Endodermal cell (in vitro differentiated cells): ENCODE data around the gene ZP3. TPM values are rescaled to one million over a fixed set of nuclear protein-coding genes. Genes with fewer than 3 reads are reported as not detected.
A peak's percentile ranks its signal among the peaks of the same experiment; 100 is the strongest.
"Not testable (repeated sequence)": the region's sequence is repeated elsewhere in the genome, so short reads cannot be mapped to it uniquely, and the experiment has no call there.

Experiments used
- DNase-seq: peaks from one replicate; pipeline ENCODE4 v3.0.0-alpha.2; 2017
- H3K27ac ChIP-seq: 2 replicates; pipeline ENCODE4 v1.5.1; 2013; ENCODE audit warnings: mild to moderate bottlenecking, low read depth, low read length, moderate library complexity
- H3K27me3 ChIP-seq: 2 replicates; pipeline ENCODE4 v1.6.1; 2013; ENCODE audit warnings: mild to moderate bottlenecking, low read length, moderate library complexity; ENCODE audit not compliant: insufficient read depth, control insufficient read depth, poor library complexity, severe bottlenecking
- H3K36me3 ChIP-seq: 2 replicates; pipeline ENCODE4 v1.7.0; 2013; ENCODE audit warnings: mild to moderate bottlenecking, low read length, moderate library complexity; ENCODE audit not compliant: control insufficient read depth, insufficient read depth
- H3K4me1 ChIP-seq: one replicate; pipeline ENCODE4 v1.7.0; 2013; ENCODE audit warnings: low read length; ENCODE audit not compliant: control insufficient read depth, insufficient read depth
- H3K4me3 ChIP-seq: 2 replicates; pipeline ENCODE4 v1.5.1; 2013; ENCODE audit warnings: mild to moderate bottlenecking, low read length, moderate library complexity
- H3K9ac ChIP-seq: 2 replicates; pipeline ENCODE4 v1.6.1; 2013; ENCODE audit warnings: mild to moderate bottlenecking, low read length, moderate library complexity; ENCODE audit not compliant: poor library complexity, severe bottlenecking; ENCODE audit errors: extremely low read depth
- H3K9me3 ChIP-seq: 2 replicates; pipeline ENCODE4 v1.6.1; 2013; ENCODE audit warnings: mild to moderate bottlenecking, low read length, moderate library complexity; ENCODE audit not compliant: control insufficient read depth
- H3K27ac Mint-ChIP-seq: 2 replicates; pipeline ENCODE4 v1.8.0; 2020; ENCODE audit warnings: mixed read lengths
- H3K27me3 Mint-ChIP-seq: 2 replicates; pipeline ENCODE4 v1.8.0; 2021; ENCODE audit warnings: mild to moderate bottlenecking, mixed read lengths; ENCODE audit not compliant: insufficient read depth
- H3K36me3 Mint-ChIP-seq: 2 replicates; pipeline ENCODE4 v1.8.0; 2020; ENCODE audit warnings: low read depth, mixed read lengths
- H3K4me1 Mint-ChIP-seq: 2 replicates; pipeline ENCODE4 v1.8.0; 2020; ENCODE audit warnings: mixed read lengths
- H3K4me3 Mint-ChIP-seq: 2 replicates; pipeline ENCODE4 v1.8.0; 2020; ENCODE audit warnings: mild to moderate bottlenecking, moderate library complexity, mixed read lengths
- H3K9me3 Mint-ChIP-seq: 2 replicates; pipeline ENCODE4 v1.8.0; 2020; ENCODE audit warnings: mild to moderate bottlenecking, mixed read lengths
- WGBS, 2 experiments: methylation state at CpG; one replicate each; pipeline versions ENCODE4 v1.1.5 to v1.1.7; 2013; ENCODE audit warnings: missing lambda C conversion rate in 2 of 2, mixed read lengths in 1 of 2; ENCODE audit not compliant: insufficient coverage in 1 of 2, insufficient read length in 1 of 2; 5-methylcytosine and 5-hydroxymethylcytosine counted together
- total RNA-seq, 2 donors: library from RNA; stranded (reverse); fragmentation: NEBNext Ultra II Directional in 1 of 2; extraction: Animal tissue kit (Norgen Biotek cat#: 25700) in 1 of 2; gene quantifications; 2 replicates in 1 of 2; 3 replicates in 1 of 2; pipeline ENCODE4 v1.2.1, GENCODE V29; 2021
- TF ChIP-seq, protein P1 (sequence below): fragments of 200-600 bp; sonication (generic); conservative IDR thresholded peaks from 2 replicates; pipeline ENCODE4 v1.5.0; 2021; ENCODE audit warnings: antibody characterized with exemption, mild to moderate bottlenecking

ZP3 gene
- total RNA-seq, 2 donors from 2014 or later, result 0.53 to 2.3 TPM

GRCh38 chr7:76437873-76438272 is 13.1 kb downstream of the ZP3 start:
- not testable (repeated sequence) for H3K27ac ChIP-seq, H3K4me1 Mint-ChIP-seq, H3K27ac Mint-ChIP-seq, H3K4me3 Mint-ChIP-seq, H3K9me3 Mint-ChIP-seq, H3K27me3 ChIP-seq, H3K4me1 ChIP-seq, H3K4me3 ChIP-seq, H3K9ac ChIP-seq, H3K36me3 Mint-ChIP-seq, H3K27me3 Mint-ChIP-seq, H3K36me3 ChIP-seq, H3K9me3 ChIP-seq
- 40% methylated on average over 1 of the region's 2 CpGs; no CpG with 5 or more reads in 1 of the 2 experiments for WGBS, 2 experiments
- peak; percentile 94 for DNase-seq
- TF ChIP-seq, protein P1, sequence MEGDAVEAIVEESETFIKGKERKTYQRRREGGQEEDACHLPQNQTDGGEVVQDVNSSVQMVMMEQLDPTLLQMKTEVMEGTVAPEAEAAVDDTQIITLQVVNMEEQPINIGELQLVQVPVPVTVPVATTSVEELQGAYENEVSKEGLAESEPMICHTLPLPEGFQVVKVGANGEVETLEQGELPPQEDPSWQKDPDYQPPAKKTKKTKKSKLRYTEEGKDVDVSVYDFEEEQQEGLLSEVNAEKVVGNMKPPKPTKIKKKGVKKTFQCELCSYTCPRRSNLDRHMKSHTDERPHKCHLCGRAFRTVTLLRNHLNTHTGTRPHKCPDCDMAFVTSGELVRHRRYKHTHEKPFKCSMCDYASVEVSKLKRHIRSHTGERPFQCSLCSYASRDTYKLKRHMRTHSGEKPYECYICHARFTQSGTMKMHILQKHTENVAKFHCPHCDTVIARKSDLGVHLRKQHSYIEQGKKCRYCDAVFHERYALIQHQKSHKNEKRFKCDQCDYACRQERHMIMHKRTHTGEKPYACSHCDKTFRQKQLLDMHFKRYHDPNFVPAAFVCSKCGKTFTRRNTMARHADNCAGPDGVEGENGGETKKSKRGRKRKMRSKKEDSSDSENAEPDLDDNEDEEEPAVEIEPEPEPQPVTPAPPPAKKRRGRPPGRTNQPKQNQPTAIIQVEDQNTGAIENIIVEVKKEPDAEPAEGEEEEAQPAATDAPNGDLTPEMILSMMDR, result peak; percentile 82

GRCh38 chr7:76439120-76439888 is 14.6 kb downstream of the ZP3 start:
- 88% methylated on average over 1 of the region's 7 CpGs; no CpG with 5 or more reads in 1 of the 2 experiments for WGBS, 2 experiments

DNA sequence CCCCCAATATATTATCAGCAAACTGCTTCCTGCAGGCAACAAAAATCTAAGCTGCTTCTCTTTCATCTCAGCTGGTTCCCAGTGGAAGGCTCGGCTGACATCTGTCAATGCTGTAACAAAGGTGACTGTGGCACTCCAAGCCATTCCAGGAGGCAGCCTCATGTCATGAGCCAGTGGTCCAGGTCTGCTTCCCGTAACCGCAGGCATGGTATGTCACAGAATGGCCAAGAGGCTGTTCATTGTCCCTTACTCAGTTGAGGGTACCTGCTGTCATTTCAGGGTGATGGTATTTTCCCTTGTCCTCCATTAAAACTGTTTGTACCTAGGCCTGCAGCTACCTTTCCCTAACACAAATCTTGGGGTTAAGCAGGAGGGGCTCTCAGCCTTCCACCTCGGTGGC is 15.7 kb downstream of the ZP3 start:
- H3K9me3 ChIP-seq, H3K27ac ChIP-seq, H3K4me1 ChIP-seq, H3K27me3 ChIP-seq, H3K9me3 Mint-ChIP-seq, DNase-seq, H3K36me3 Mint-ChIP-seq, H3K4me3 ChIP-seq, H3K4me1 Mint-ChIP-seq, H3K36me3 ChIP-seq, H3K9ac ChIP-seq, H3K27me3 Mint-ChIP-seq, H3K27ac Mint-ChIP-seq, H3K4me3 Mint-ChIP-seq: not testable (repeated sequence)
- 86 to 89% methylated on average over 3 to 4 of the region's 4 CpGs for WGBS, 2 experiments

More at GRCh38 chr7:76439120-76439888, 14.6 kb downstream of the ZP3 start:
- not testable (repeated sequence) for H3K9me3 Mint-ChIP-seq, DNase-seq, H3K36me3 ChIP-seq, H3K27me3 ChIP-seq, H3K4me1 ChIP-seq, H3K4me1 Mint-ChIP-seq, H3K9ac ChIP-seq, H3K9me3 ChIP-seq, H3K4me3 Mint-ChIP-seq, H3K27ac Mint-ChIP-seq, H3K27me3 Mint-ChIP-seq, H3K27ac ChIP-seq, H3K36me3 Mint-ChIP-seq, H3K4me3 ChIP-seq

GRCh38 chr7:76441792-76442191 is 17.0 kb downstream of the ZP3 start:
- H3K9me3 Mint-ChIP-seq, DNase-seq, H3K27me3 ChIP-seq, H3K4me3 Mint-ChIP-seq, H3K9ac ChIP-seq, H3K27me3 Mint-ChIP-seq, H3K4me3 ChIP-seq, H3K4me1 Mint-ChIP-seq, H3K9me3 ChIP-seq, H3K36me3 ChIP-seq, H3K4me1 ChIP-seq, H3K27ac ChIP-seq, H3K36me3 Mint-ChIP-seq, H3K27ac Mint-ChIP-seq: not testable (repeated sequence)
- no CpG with 5 or more reads among the region's 10 CpGs for WGBS, 2 experiments

- H3K4me1 Mint-ChIP-seq, H3K27ac Mint-ChIP-seq, H3K36me3 Mint-ChIP-seq, H3K9me3 Mint-ChIP-seq, H3K27me3 Mint-ChIP-seq, H3K27me3 ChIP-seq, H3K36me3 ChIP-seq, H3K9ac ChIP-seq, H3K4me3 ChIP-seq, DNase-seq, H3K9me3 ChIP-seq, H3K4me1 ChIP-seq, H3K27ac ChIP-seq, H3K4me3 Mint-ChIP-seq: not testable (repeated sequence)
- 98% methylated on average over 2 of the region's 5 CpGs; no CpG with 5 or more reads in 1 of the 2 experiments for WGBS, 2 experiments
Measured at GRCh38 chr7:76442664-76443446, 18.1 kb downstream of the ZP3 start.

DNA sequence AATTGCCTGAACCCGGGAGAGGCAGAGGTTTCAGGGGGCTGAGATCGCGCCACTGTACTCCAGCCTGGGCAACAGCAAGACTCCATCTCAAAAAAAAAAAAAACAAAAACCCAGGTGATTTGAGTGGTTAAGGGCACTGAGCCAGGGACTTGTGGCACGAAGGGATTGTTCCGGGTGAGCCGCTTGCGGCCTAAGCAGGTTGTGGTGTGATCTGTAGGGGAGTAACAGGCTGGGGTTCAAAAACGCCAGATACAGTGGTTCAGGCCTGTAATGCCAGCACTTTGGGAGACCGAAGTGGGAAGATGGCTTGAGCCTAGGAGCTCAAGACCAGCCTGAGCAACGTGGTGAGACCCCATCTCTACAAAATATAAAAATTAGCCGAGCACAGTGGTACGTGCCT is 19.1 kb downstream of the ZP3 start:
- not testable (repeated sequence) for H3K4me3 ChIP-seq, H3K4me1 Mint-ChIP-seq, H3K9me3 ChIP-seq, H3K9me3 Mint-ChIP-seq, H3K4me3 Mint-ChIP-seq, H3K36me3 ChIP-seq, H3K27ac Mint-ChIP-seq, H3K9ac ChIP-seq, H3K27ac ChIP-seq, DNase-seq, H3K36me3 Mint-ChIP-seq, H3K4me1 ChIP-seq, H3K27me3 Mint-ChIP-seq, H3K27me3 ChIP-seq
- WGBS, 2 experiments, result 100% methylated on average over 1 to 8 of the region's 12 CpGs
